ENCODE measurements around the gene MALRD1.

The MALRD1 gene

DNA sequence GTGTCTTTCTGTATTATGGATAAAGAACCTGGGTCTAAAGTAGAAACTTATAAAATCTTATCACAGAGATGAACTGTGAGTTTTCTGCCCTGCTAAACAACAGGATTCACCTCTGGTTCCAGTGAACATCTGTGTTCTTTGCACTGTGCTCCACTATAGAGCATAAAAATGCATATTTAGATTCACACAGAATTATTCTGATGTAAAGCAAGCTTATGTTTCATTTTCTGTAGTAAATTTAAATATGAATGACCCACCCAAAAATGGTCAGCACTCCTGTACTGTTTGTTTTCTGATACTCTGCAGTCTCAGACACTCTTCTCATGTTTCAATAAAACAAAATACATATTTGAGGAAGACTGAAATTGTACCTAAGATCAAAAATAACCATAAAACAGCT is 563.2 kb downstream of the MALRD1 start:
- no peak overlapping the region for H3K4me3 ChIP-seq (ENCODE audit: low read depth, low read length)
- TF ChIP-seq, protein P1, sequence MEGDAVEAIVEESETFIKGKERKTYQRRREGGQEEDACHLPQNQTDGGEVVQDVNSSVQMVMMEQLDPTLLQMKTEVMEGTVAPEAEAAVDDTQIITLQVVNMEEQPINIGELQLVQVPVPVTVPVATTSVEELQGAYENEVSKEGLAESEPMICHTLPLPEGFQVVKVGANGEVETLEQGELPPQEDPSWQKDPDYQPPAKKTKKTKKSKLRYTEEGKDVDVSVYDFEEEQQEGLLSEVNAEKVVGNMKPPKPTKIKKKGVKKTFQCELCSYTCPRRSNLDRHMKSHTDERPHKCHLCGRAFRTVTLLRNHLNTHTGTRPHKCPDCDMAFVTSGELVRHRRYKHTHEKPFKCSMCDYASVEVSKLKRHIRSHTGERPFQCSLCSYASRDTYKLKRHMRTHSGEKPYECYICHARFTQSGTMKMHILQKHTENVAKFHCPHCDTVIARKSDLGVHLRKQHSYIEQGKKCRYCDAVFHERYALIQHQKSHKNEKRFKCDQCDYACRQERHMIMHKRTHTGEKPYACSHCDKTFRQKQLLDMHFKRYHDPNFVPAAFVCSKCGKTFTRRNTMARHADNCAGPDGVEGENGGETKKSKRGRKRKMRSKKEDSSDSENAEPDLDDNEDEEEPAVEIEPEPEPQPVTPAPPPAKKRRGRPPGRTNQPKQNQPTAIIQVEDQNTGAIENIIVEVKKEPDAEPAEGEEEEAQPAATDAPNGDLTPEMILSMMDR (IDR thresholded peaks at IDR 0.05; ENCODE audit: borderline replicate concordance, insufficient read depth, low read depth, low read length) = no peak

DNA sequence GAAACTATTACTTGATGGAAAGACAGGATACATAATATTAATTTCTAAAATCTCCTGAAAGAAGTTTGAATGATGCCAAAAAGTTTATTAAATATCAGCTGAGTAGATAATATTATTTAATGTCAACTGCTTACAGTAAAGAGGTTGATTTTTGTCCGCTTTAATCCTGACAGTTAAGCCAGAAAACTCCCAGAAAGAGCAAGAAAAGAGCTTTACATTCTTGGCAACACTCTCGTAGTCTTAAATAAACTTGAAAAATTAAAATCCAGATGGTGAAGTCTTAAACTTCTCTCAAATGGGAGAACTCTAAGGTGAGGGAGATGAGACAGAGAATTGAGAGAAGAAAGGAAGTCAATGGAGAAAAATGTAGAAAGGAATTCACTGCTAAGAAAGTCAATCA is 568.4 kb downstream of the MALRD1 start:
- H3K4me3 ChIP-seq (ENCODE audit: low read depth, low read length) = no peak overlapping the region
- TF ChIP-seq, protein P1 (IDR thresholded peaks at IDR 0.05; ENCODE audit: borderline replicate concordance, insufficient read depth, low read depth, low read length) = no peak

DNA sequence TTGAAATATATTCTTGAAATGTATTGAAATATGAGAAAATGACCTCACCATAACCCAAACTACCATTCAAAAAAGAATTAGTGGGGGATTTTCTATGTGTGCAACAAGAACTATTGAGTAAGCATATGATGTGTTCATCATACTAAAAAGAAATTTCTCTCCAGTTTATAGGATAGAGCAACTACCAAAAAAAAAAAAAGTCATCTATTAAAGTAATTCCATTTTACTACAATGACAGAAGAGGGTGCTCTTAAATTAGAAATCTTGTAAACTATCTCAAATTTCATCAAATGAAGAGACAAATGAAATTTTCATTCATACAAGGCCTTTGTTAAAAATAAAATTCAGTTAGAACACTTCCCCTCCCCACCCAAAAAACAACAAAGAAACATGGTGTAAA is 572.2 kb downstream of the MALRD1 start:
- TF ChIP-seq, protein P1 (IDR thresholded peaks at IDR 0.05; ENCODE audit: borderline replicate concordance, insufficient read depth, low read depth, low read length) = no peak
- no peak overlapping the region for H3K4me3 ChIP-seq (ENCODE audit: low read depth, low read length)

DNA sequence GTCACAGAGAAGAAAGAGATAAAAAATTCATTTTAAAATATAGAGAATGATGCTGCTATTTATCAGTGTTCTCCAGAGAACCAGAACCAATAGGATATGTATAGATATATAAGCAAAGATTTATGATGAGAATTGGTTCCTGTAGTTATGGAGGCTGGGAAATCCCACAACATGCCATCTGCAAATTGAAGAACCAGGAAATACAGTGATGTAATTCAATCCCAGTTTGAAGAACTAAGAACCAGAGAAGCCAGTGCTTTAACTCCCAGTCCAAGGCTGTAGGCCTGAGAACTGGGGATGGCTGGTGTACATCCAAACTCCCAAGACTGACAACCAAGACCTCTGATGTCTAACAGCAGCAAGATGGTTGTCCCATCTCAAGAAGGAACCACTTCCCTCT is 574.7 kb downstream of the MALRD1 start:
- TF ChIP-seq, protein P1 (IDR thresholded peaks at IDR 0.05; ENCODE audit: borderline replicate concordance, insufficient read depth, low read depth, low read length) = no peak
- no peak overlapping the region for H3K4me3 ChIP-seq (ENCODE audit: low read depth, low read length)

DNA sequence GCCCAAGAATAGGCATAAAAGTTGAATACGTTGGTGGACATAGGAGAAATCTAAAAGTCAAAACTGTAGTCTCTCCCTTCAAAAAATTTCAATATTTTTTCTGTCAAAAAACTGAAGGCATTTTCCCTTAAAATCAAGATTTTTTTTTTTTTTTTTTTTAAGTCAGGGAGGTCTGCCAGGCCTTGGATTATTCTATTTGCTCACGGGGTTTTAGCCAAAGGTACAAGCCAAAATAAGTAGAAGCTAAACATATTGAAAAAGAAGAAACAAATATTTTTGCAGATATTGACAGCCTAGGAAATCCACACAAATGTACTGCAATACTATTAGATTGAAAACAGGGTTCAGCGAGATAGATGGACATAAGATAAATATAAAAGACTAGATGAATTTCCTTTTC is 577.6 kb downstream of the MALRD1 start:
- no peak overlapping the region for H3K4me3 ChIP-seq (ENCODE audit: low read depth, low read length)
- TF ChIP-seq, protein P1 (IDR thresholded peaks at IDR 0.05; ENCODE audit: borderline replicate concordance, insufficient read depth, low read depth, low read length) = no peak

DNA sequence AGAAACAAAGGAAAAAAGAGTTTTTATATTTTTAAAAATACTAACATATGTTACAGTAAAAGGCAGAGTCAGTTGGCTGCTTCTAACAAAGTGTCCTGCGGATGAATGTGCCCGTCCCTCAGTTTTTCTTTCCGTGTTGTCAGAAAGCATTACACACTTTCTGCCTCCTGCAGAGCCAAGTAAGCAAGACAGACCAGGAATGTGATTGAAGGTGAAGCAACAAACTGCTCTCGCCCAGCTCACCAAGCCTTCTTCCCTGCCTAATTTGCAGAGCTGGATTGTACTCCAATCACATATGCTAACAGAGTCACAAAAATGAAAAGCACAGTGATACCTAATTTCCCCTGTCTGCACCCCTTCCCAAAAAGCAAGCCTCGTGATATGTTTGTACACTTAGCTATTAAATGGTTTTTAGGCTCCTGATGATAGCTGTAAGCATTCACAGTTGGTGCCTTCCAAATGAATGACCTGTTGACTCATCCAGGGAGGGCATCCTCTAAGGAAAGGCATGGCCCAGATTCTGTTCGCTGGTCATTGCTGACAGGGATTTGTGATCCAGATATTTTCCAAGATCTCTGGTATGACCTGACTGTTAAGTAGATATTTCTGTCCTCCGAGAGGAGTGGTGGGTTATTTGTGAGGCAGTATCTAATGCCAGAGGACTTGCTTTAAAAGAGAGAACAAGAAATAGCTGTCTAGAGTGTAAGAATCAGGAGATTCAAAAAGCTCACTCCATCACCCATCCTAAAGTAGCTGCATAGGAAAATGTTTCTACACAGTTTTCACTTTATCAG is 580.4 kb downstream of the MALRD1 start:
- TF ChIP-seq, protein P1 (IDR thresholded peaks at IDR 0.05; ENCODE audit: borderline replicate concordance, insufficient read depth, low read depth, low read length) = no peak
- no peak overlapping the region for H3K4me3 ChIP-seq (ENCODE audit: low read depth, low read length)

DNA sequence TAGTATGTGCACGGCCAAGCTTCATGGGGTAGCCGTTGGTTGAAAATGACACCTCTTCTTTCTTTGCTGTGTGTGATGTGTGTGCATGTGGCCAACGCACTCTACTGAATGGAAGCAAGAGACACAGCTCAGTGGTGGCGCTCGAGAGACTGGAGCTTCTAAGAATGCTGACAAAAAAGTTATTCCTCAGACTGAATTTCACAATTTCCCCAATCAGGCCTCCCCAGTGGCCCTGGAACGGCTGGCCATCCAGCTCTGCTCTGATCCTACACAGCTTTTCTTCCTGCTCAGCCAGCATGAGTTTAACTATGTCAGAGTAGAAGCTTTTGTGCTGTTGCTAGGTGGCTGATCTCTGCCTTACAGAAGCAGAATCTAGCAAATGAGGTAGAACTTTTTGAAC is 581.0 kb downstream of the MALRD1 start:
- H3K4me3 ChIP-seq (ENCODE audit: low read depth, low read length) = no peak overlapping the region
- TF ChIP-seq, protein P1 (IDR thresholded peaks at IDR 0.05; ENCODE audit: borderline replicate concordance, insufficient read depth, low read depth, low read length) = no peak
